Keratinocyte (primary cell): ENCODE results near the gene DNALI1.
"Not testable (repeated sequence)": the region's sequence is repeated elsewhere in the genome, so short reads cannot be mapped to it uniquely, and the experiment has no call there.

Experiments
- CTCF ChIP-seq, 3 experiments: IDR thresholded peaks in 1 of 3; conservative IDR thresholded peaks in 1 of 3; optimal IDR thresholded peaks in 1 of 3; 2 replicates in 2 of 3; 3 replicates in 1 of 3; pipeline versions ENCODE3 to v1.5.1; 2011; ENCODE audit warnings: low read length in 3 of 3, mild to moderate bottlenecking in 3 of 3, moderate library complexity in 2 of 3, control low read depth in 1 of 3, inconsistent platforms in 1 of 3; ENCODE audit not compliant: insufficient read depth in 2 of 3; ENCODE audit errors: extremely low read depth in 1 of 3
- EZH2 ChIP-seq: IDR thresholded peaks from one replicate; pipeline ENCODE4 v1.6.1; 2012; ENCODE audit warnings: inconsistent platforms, mild to moderate bottlenecking, low read length, moderate library complexity

DNA sequence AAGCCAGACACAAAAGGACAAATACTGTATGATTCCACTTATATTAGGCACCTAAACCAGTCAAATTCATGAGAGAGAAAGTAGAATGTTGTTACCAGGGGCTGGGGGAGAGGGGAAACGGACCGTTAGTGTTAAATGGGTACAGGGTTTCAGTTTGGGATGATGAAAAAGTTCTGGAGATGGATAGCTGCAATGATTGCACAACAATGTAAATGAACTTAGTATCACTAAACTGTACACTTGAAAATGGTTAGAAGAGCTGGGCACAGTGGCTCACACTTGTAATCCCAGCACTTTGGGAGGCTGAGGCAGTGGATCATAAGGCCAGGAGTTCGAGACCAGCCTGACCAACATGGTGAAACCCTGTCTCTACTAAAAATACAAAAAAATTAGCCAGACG lies 27.8 kb downstream of the DNALI1 start:
- TF ChIP-seq CTCF (optimal IDR thresholded peaks at IDR 0.05 in 1 of 3, IDR thresholded peaks at IDR 0.05 in 1 of 3, conservative IDR thresholded peaks at IDR 0.05 in 1 of 3; ENCODE audit: extremely low read depth in 1 of 3, insufficient read depth in 2 of 3, low read length in 3 of 3); EZH2: not testable (repeated sequence)
